ENCODE results near the gene PDCD1. TPM values are rescaled to one million over a fixed set of nuclear protein-coding genes. Genes with fewer than 3 reads are reported as not detected.
A peak's percentile ranks its signal among the peaks of the same experiment; 100 is the strongest.

The PDCD1 gene
- total RNA-seq, 1 donor from 2014 or later, result not detected

DNA sequence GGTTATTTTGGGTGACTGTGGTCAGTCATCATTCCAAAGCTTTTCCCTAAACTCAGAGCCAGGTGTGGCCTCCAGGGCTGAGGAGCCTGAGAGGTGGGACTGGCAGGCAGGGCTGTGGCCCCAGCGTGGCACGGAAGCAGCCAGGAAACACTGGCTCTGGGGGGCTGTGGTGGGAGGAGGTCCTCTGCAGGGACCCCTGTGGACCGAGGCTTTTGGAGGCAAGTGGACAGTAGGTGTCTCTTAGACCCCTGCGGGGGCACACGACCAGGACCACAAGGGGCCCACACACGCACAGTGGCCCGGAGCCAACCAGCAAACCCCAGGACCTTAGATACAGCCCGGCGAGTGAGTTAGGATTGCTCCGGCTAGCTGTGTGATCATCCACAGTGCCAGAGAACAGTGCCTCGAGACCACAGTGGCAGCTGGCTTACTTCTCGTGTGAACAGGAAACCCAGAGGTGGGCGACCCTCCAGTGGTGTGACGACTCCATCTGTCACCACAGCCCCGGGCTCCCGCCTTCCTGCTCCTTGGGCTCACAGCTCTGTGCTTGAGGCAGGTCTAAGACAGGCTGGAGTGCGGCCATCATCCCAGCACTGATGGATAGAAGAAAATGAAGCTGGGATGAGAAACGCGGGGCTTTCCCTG is 9.2 kb upstream of the PDCD1 start:
- DNase-seq (ENCODE audit: low spot score), result peak; percentile 87
- no peaks in the 10 kb centered on the region for H3K4me1 Mint-ChIP-seq (ENCODE audit: low read depth)
- H3K36me3 Mint-ChIP-seq (ENCODE audit: low read depth), result no peaks in the 10 kb centered on the region
- TF ChIP-seq, protein P1, sequence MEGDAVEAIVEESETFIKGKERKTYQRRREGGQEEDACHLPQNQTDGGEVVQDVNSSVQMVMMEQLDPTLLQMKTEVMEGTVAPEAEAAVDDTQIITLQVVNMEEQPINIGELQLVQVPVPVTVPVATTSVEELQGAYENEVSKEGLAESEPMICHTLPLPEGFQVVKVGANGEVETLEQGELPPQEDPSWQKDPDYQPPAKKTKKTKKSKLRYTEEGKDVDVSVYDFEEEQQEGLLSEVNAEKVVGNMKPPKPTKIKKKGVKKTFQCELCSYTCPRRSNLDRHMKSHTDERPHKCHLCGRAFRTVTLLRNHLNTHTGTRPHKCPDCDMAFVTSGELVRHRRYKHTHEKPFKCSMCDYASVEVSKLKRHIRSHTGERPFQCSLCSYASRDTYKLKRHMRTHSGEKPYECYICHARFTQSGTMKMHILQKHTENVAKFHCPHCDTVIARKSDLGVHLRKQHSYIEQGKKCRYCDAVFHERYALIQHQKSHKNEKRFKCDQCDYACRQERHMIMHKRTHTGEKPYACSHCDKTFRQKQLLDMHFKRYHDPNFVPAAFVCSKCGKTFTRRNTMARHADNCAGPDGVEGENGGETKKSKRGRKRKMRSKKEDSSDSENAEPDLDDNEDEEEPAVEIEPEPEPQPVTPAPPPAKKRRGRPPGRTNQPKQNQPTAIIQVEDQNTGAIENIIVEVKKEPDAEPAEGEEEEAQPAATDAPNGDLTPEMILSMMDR (IDR thresholded peaks at IDR 0.05), result no peak
- H3K4me3 Mint-ChIP-seq (ENCODE audit: unreplicated experiment), result no peak overlapping the region
- H3K27ac Mint-ChIP-seq (ENCODE audit: unreplicated experiment), result no peak overlapping the region
- peaks cover 28% of the 10 kb centered on the region for H3K27me3 Mint-ChIP-seq (ENCODE audit: low read depth)
- no peaks in the 10 kb centered on the region for H3K9me3 Mint-ChIP-seq (ENCODE audit: low read depth)

DNA sequence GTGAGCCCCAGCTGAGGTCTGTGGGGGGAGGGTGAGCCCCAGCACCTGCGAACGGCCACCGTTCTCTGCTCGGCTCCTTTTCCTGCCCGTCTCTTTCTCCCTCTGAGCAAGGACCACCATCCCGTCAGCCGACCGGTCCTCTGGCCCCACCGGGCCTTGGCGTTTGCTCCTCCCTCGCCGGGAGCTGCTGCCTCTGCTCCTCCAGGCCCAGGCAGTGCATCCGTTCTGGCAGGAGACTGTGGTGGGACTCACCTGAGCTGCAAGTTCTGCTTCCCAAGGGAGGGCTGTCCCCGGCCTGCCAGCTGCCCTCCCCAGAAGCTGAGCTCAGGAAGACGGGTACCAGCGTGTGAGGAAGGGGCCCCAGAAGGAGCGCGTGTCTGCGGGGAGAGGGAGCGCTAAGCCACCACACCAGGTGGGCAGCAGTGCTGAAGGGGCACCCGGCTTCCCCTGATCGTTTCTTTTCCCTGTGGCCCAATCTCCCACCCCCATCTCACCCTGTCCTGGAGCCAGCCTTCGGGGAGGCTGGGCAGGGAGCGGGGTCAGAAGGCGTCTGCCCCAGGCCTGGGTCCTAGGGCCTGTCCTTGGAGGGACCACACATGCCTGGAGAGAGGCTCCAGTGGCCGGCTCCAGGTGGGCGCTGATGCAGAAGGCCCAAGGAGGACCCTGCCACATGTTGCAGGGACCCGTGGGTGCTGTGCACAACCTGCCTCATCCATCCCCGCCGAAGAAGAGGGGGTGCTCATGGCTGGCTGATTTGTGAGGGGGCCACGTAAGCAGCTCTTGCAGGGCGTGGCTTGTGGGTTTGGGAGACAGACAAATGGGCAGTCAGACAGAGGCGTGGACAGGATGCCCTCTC is 8.3 kb upstream of the PDCD1 start:
- TF ChIP-seq, protein P1 (IDR thresholded peaks at IDR 0.05), result no peak
- no peaks in the 10 kb centered on the region for H3K36me3 Mint-ChIP-seq (ENCODE audit: low read depth)
- no peak overlapping the region for H3K27ac Mint-ChIP-seq (ENCODE audit: unreplicated experiment)
- no peaks in the 10 kb centered on the region for H3K4me1 Mint-ChIP-seq (ENCODE audit: low read depth)
- DNase-seq (ENCODE audit: low spot score), result peak; percentile 84
- no peak overlapping the region for H3K4me3 Mint-ChIP-seq (ENCODE audit: unreplicated experiment)
- no peaks in the 10 kb centered on the region for H3K9me3 Mint-ChIP-seq (ENCODE audit: low read depth)
- peaks cover 26% of the 10 kb centered on the region for H3K27me3 Mint-ChIP-seq (ENCODE audit: low read depth)

DNA sequence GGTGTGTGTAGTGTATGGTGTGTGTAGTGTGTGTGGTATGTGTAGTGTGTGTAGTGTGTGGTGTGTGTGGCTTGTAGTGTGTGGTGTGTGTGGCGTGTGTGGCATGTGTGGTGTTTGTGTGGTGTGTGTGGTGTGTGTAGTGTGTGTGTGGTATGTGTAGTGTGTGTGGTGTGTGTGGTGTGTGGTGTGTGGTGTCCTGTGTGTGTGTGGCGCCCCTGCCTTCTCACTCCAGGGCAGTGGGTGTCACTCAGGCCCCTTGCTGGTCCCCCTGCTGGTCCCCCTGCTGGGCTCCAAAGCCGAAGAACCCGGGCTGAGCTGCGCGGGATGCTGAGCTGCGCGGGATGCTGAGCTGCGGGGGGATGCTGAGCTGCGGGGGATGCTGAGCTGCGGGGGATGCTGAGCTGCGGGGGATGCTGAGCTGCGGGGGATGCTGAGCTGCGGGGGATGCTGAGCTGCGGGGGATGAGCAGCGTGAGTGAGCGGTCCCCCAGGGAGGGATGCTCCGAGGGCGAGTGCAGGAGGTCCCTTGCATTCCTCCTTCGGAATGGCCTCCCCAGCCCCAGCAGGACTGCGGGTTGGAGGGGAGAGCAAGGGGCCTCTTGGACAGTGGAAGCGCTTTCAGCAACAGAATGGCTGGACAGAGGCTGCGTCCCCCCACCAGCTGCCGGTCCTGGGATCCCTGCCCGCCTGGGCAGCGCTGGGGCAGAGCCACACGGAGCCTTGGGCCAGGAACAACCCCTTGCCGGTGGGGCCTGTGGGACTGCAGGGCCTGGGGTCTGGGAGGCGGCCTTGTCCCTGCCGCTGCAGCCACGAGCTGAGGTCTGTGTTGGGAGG is 7.5 kb upstream of the PDCD1 start:
- DNase-seq (ENCODE audit: low spot score), result peak; percentile 84
- H3K36me3 Mint-ChIP-seq (ENCODE audit: low read depth), result no peaks in the 10 kb centered on the region
- H3K27me3 Mint-ChIP-seq (ENCODE audit: low read depth), result peaks cover 28% of the 10 kb centered on the region
- TF ChIP-seq, protein P1 (IDR thresholded peaks at IDR 0.05), result no peak
- no peaks in the 10 kb centered on the region for H3K9me3 Mint-ChIP-seq (ENCODE audit: low read depth)
- no peak overlapping the region for H3K4me3 Mint-ChIP-seq (ENCODE audit: unreplicated experiment)
- no peaks in the 10 kb centered on the region for H3K4me1 Mint-ChIP-seq (ENCODE audit: low read depth)
- no peak overlapping the region for H3K27ac Mint-ChIP-seq (ENCODE audit: unreplicated experiment)

- H3K27ac Mint-ChIP-seq (ENCODE audit: unreplicated experiment), result no peak overlapping the region
- DNase-seq (ENCODE audit: low spot score), result no peak
- H3K9me3 Mint-ChIP-seq (ENCODE audit: low read depth), result no peaks in the 10 kb centered on the region
- peaks cover 28% of the 10 kb centered on the region for H3K27me3 Mint-ChIP-seq (ENCODE audit: low read depth)
- no peaks in the 10 kb centered on the region for H3K4me1 Mint-ChIP-seq (ENCODE audit: low read depth)
- H3K4me3 Mint-ChIP-seq (ENCODE audit: unreplicated experiment), result no peak overlapping the region
- H3K36me3 Mint-ChIP-seq (ENCODE audit: low read depth), result no peaks in the 10 kb centered on the region
- TF ChIP-seq, protein P1 (IDR thresholded peaks at IDR 0.05), result no peak
These were observed 6.8 kb upstream of the PDCD1 start for GRCh38 chr2:241865416-241865956.

DNA sequence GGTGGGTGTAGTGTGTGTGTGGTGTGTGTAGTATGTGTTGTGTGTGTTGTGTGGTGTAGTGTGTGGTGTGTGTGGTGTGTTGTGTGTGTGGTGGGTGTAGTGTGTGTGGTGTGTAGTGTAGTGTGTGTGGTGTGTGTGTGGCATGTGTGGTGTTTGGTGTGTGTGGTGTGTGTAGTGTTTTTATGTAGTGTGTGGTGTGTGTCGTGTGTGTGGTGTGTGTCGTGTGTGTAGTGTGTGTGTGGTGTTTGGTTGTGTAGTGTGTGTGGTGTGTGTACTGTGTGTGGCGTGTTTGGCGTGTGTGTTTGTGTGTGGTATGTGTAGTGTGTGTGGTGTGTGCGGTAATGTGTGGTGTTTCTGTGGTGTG is 6.1 kb upstream of the PDCD1 start:
- H3K4me3 Mint-ChIP-seq (ENCODE audit: unreplicated experiment), result no peak overlapping the region
- H3K27ac Mint-ChIP-seq (ENCODE audit: unreplicated experiment), result no peak overlapping the region
- no peak for DNase-seq (ENCODE audit: low spot score)
- TF ChIP-seq, protein P1 (IDR thresholded peaks at IDR 0.05), result no peak
- no peaks in the 10 kb centered on the region for H3K9me3 Mint-ChIP-seq (ENCODE audit: low read depth)
- no peaks in the 10 kb centered on the region for H3K36me3 Mint-ChIP-seq (ENCODE audit: low read depth)
- H3K4me1 Mint-ChIP-seq (ENCODE audit: low read depth), result no peaks in the 10 kb centered on the region
- H3K27me3 Mint-ChIP-seq (ENCODE audit: low read depth), result peaks cover 28% of the 10 kb centered on the region

Data from chondrocyte (in vitro differentiated cells).